ENCODE data around the gene MARCOL. TPM values are rescaled to one million over a fixed set of nuclear protein-coding genes. Genes with fewer than 3 reads are reported as not detected.

MARCOL gene
- total and polyA plus RNA-seq, 10 of the 15 experiments (the other 5 are each of a cell fraction or from before 2014, with no cell fraction given) = 1.4 TPM; not detected in 9

GRCh38 chr5:148205044-148205806, 33.1 kb upstream of the MARCOL start:
- H3K27ac ChIP-seq (ENCODE audit: control insufficient read depth, insufficient read depth) = no peak overlapping the region
- RAD21 ChIA-PET (ENCODE audit: unreplicated experiment) = no interaction called here
- no peak overlapping the region for H2AFZ ChIP-seq (ENCODE audit: control insufficient read depth, low read depth, low read length)
- in situ Hi-C loops (cut with MboI) (no loop called here), intact Hi-C loops (cut with micrococcal nuclease; ENCODE audit: unreplicated experiment) (no loop called here)
- H3K4me2 ChIP-seq (ENCODE audit: control insufficient read depth, insufficient read depth) = no peak overlapping the region
- H3K79me2 ChIP-seq (ENCODE audit: control insufficient read depth, insufficient read depth, low read length) = no peaks in the 10 kb centered on the region
- TF ChIP-seq ZBED1 (IDR thresholded peaks at IDR 0.05; ENCODE audit: borderline replicate concordance) = no peak
- no peak for TF ChIP-seq POLR2AphosphoS5 (IDR thresholded peaks at IDR 0.05; ENCODE audit: low read length)
- no peak for TF ChIP-seq TCF3 (IDR thresholded peaks at IDR 0.05; ENCODE audit: borderline replicate concordance, insufficient read depth, low read depth, low read length)
- TF ChIP-seq IRF4 (IDR thresholded peaks at IDR 0.05; ENCODE audit: low read depth, low read length) = no peak
- no peak for TF ChIP-seq CTCF (IDR thresholded peaks at IDR 0.05 in 2 of 3, conservative IDR thresholded peaks at IDR 0.05 in 1 of 3; ENCODE audit: control insufficient read depth in 2 of 3, extremely low read depth in 1 of 3, insufficient read depth in 1 of 3, low read depth in 3 of 3, low read length in 3 of 3)
- no peak for TF ChIP-seq EGR1 (IDR thresholded peaks at IDR 0.05; ENCODE audit: borderline replicate concordance in 1 of 2, low read depth in 2 of 2, low read length in 2 of 2)
- TF ChIP-seq USF2 (IDR thresholded peaks at IDR 0.05; ENCODE audit: borderline replicate concordance, low read depth, low read length) = no peak
- no peak for TF ChIP-seq EP300 (IDR thresholded peaks at IDR 0.05; ENCODE audit: borderline replicate concordance in 1 of 2, control insufficient read depth in 1 of 2, low read depth in 2 of 2, low read length in 2 of 2)
- CTCF ChIA-PET = no interaction called here
- no peaks in the 10 kb centered on the region for H3K27me3 ChIP-seq (replicated peaks in 1 of 2; ENCODE audit: control insufficient read depth in 2 of 2, insufficient read depth in 2 of 2, low read length in 1 of 2)
- H3K4me1 ChIP-seq (ENCODE audit: control insufficient read depth, insufficient read depth, low read length) = no peaks in the 10 kb centered on the region
- WGBS (ENCODE audit: insufficient coverage, insufficient replicate concordance, low lambda C conversion rate, missing lambda C conversion rate) = 8% methylated on average over 4 of the region's 4 CpGs
- DNase-seq (ENCODE audit: low read depth, low spot score) (no peak), ATAC-seq (no peak), FAIRE-seq (no peak)
- SMC1A ChIA-PET (ENCODE audit: uncharacterized antibody, unreplicated experiment) = no interaction called here
- H3K9ac ChIP-seq (ENCODE audit: control insufficient read depth, insufficient read depth, low read length) = no peak overlapping the region
- H4K20me1 ChIP-seq (ENCODE audit: control insufficient read depth, insufficient read depth) = no peaks in the 10 kb centered on the region
- no peaks in the 10 kb centered on the region for H3K36me3 ChIP-seq (ENCODE audit: control insufficient read depth in 2 of 2, insufficient read depth in 2 of 2, low read length in 1 of 2)
- H3K4me3 ChIP-seq = no peak overlapping the region
- POLR2A ChIA-PET = no interaction called here
- BruUV-seq (replicated peaks) = no TSS peak
- no peaks in the 10 kb centered on the region for H3K9me3 ChIP-seq (replicated peaks; ENCODE audit: control insufficient read depth, insufficient read depth, low read length)

All from GM12878 (cell line).